ENCODE measurements around the gene SRCAP. TPM values are rescaled to one million over a fixed set of nuclear protein-coding genes. Genes with fewer than 3 reads are reported as not detected.

The SRCAP gene
- total RNA-seq, 1 donor from 2014 or later: 28.5 TPM

- no peaks in the 10 kb centered on the region for H3K27me3 ChIP-seq
- peaks cover 6 to 48% of the 10 kb centered on the region in 2 donors for H3K36me3 ChIP-seq
- no peak overlapping the region for H3K4me3 ChIP-seq
- no peak overlapping the region for H3K27ac ChIP-seq
- no peak for DNase-seq (ENCODE audit: extremely low spot score in 2 of 2)
- peaks cover 29% of the 10 kb centered on the region for H3K4me1 ChIP-seq
- intact Hi-C loops (cut with DNase I): no loop called here
- TF ChIP-seq POLR2AphosphoS5 (IDR thresholded peaks at IDR 0.05; ENCODE audit: insufficient read depth in 1 of 2, low read depth in 1 of 2) (no peak), CTCF (IDR thresholded peaks at IDR 0.05) (no peak), POLR2A (IDR thresholded peaks at IDR 0.05) (no peak)
- no peaks in the 10 kb centered on the region for H3K9me3 ChIP-seq
Observed at GRCh38 chr16:30773826-30774225, 74.9 kb downstream of the SRCAP start.

GRCh38 chr16:30774367-30775130 is 75.6 kb downstream of the SRCAP start:
- no peaks in the 10 kb centered on the region for H3K27me3 ChIP-seq
- peak overlapping the region; percentile 74 for H3K27ac ChIP-seq
- no peaks in the 10 kb centered on the region for H3K9me3 ChIP-seq
- H3K4me3 ChIP-seq: peak overlapping the region; percentile 69 to 76
- TF ChIP-seq POLR2AphosphoS5 (IDR thresholded peaks at IDR 0.05; ENCODE audit: insufficient read depth in 1 of 2, low read depth in 1 of 2) (no peak), POLR2A (IDR thresholded peaks at IDR 0.05) (no peak), CTCF (IDR thresholded peaks at IDR 0.05) (no peak)
- peaks cover 29% of the 10 kb centered on the region for H3K4me1 ChIP-seq
- peaks cover 0 to 41% of the 10 kb centered on the region in 2 donors for H3K36me3 ChIP-seq
- intact Hi-C loops (cut with DNase I): no loop called here
- DNase-seq (ENCODE audit: extremely low spot score in 2 of 2): no peak

GRCh38 chr16:30775131-30775391 is 76.1 kb downstream of the SRCAP start:
- Histone ChIP-seq H3K27me3 (no peaks in the 10 kb centered on the region), H3K4me1 (peaks cover 29% of the 10 kb centered on the region), H3K36me3 (peaks cover 0 to 36% of the 10 kb centered on the region in 2 donors), H3K27ac (peak overlapping the region; percentile 74), H3K4me3 (peak overlapping the region; percentile 69 to 76), H3K9me3 (no peaks in the 10 kb centered on the region)
- TF ChIP-seq POLR2AphosphoS5 (IDR thresholded peaks at IDR 0.05; ENCODE audit: insufficient read depth in 1 of 2, low read depth in 1 of 2): no peak
- no peak for TF ChIP-seq CTCF (IDR thresholded peaks at IDR 0.05)
- TF ChIP-seq POLR2A (IDR thresholded peaks at IDR 0.05): no peak
- intact Hi-C loops (cut with DNase I): no loop called here
- DNase-seq (ENCODE audit: extremely low spot score in 2 of 2): no peak

- TF ChIP-seq POLR2A (IDR thresholded peaks at IDR 0.05) (no peak), CTCF (IDR thresholded peaks at IDR 0.05) (no peak), POLR2AphosphoS5 (IDR thresholded peaks at IDR 0.05; ENCODE audit: insufficient read depth in 1 of 2, low read depth in 1 of 2) (peak; percentile 58 to 87)
- peaks cover 0 to 31% of the 10 kb centered on the region in 2 donors for H3K36me3 ChIP-seq
- H3K27me3 ChIP-seq: no peaks in the 10 kb centered on the region
- H3K4me1 ChIP-seq: peaks cover 29% of the 10 kb centered on the region
- DNase-seq (ENCODE audit: extremely low spot score in 2 of 2): no peak
- peak overlapping the region; percentile 74 for H3K27ac ChIP-seq
- no peaks in the 10 kb centered on the region for H3K9me3 ChIP-seq
- peak overlapping the region; percentile 69 to 76 for H3K4me3 ChIP-seq
- intact Hi-C loops (cut with DNase I): no loop called here
Observed at GRCh38 chr16:30775392-30776188, 76.6 kb downstream of the SRCAP start.
